Stimulated activated CD4-positive, alpha-beta T cell treated with anti-CD3 and anti-CD28 coated beads, Interleukin-2, amount 100 ng/mL, for 48 hours (primary cell): ENCODE measurements around the gene NRTN.
"Not testable (repeated sequence)": the region's sequence is repeated elsewhere in the genome, so short reads cannot be mapped to it uniquely, and the experiment has no call there.

ENCODE experiments used
- DNase-seq, 2 donors: peaks; one replicate each; pipeline ENCODE4 v3.0.0-alpha.2; 2020

The NRTN gene

DNA sequence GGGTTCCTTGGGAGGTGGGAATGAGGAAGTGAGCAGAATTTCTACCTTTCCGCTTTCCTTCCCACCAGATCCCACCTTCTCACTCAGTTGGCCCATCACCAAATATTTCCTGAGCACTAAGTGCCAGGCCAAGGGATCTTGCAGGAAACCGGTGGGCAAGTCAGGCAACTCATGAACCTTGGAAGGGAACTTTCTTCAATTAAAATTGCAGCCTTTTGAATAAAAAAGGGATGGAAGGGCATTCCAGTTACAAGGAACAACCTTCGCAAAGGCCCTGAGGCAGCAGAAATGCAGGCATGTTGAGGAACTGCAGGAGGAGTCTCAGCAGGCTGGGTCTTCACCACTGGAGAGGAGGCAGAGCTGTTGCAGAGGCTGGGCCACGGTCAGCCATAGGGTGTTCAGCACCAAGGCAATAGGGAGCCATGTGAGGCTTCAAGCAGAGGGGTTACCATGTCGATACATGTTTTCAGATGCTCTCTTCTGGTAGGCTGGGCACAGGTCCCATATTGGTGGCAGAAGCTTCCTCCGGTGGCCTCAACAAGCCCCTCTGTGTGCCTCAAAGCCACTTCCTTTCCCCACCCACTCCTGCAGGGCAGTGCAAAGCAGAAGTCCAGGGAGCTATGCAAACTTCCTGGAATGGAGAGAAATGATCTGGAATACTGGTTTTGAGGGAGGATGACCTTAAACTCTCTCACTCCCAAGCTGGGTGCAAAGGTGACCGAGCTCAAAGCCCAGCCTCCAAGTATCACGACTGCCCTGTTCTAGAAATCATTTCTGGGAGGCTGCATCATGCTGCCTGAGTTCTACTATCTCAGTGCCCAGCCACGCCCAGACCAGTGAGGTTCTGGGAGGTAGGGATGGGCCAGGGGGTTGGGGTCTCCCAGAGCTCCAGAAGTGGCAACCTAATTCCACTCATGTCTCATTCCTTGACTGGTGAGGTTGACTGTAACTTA lies 34.5 kb downstream of the NRTN start, which contains the start of gene FUT6:
FUT6 (minus strand) TSS at position 638 of the 953 bp plus-strand sequence. CDS start 7,135 bp downstream, outside the sequence.
- no peak for DNase-seq

DNA sequence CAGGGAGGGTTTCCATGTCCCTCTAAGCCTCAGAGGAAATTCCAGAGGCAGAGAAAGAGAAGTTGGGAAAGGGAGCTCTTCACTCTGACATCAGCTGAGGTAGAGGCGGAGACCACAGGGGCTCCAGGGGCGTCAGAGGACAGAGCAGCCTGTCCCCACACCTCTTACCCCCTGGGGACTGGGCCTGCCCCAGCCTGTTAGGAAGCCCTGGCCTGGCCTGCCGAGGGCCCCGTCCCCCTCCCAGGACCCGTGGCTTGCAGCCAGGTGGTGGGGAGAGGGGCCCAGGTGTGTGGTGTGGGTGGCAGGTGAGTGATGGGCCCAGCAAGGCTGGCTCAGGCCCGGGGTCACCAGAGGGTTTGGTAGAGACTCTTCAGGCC lies 36.9 kb downstream of the NRTN start:
- DNase-seq: not testable (repeated sequence)

DNA sequence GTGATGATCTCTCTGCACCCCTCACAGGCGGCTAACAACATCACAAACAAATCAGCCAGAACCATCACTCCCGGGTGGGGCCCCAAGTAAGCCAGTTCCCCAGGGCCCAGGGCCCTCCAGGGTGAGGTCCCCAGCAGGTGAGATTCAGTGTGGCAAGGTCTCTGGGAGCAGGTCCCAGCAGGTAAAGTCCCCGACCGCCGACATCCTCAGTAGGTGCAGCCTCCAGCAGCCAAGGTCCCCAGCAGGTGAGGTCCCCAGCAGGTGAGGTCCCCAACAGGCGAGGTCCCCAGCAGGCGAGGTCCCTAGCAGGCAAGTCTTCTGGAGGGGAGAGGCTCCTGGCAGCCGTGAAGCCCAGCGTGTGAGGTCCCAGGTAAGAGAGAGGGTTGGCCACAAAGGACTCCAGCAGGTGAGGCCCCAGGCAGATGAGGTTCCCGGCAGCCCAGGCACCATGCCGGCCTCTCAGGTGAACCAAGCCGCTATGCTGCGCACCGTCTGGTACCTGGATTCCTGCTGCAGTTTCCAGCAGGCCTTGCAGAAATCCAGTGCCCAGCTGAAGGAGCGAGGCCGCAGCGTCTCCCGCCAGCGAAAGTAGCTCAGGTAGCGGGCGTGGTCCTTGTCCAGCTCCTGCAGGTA lies 38.5 kb downstream of the NRTN start:
- DNase-seq: no peak

DNA sequence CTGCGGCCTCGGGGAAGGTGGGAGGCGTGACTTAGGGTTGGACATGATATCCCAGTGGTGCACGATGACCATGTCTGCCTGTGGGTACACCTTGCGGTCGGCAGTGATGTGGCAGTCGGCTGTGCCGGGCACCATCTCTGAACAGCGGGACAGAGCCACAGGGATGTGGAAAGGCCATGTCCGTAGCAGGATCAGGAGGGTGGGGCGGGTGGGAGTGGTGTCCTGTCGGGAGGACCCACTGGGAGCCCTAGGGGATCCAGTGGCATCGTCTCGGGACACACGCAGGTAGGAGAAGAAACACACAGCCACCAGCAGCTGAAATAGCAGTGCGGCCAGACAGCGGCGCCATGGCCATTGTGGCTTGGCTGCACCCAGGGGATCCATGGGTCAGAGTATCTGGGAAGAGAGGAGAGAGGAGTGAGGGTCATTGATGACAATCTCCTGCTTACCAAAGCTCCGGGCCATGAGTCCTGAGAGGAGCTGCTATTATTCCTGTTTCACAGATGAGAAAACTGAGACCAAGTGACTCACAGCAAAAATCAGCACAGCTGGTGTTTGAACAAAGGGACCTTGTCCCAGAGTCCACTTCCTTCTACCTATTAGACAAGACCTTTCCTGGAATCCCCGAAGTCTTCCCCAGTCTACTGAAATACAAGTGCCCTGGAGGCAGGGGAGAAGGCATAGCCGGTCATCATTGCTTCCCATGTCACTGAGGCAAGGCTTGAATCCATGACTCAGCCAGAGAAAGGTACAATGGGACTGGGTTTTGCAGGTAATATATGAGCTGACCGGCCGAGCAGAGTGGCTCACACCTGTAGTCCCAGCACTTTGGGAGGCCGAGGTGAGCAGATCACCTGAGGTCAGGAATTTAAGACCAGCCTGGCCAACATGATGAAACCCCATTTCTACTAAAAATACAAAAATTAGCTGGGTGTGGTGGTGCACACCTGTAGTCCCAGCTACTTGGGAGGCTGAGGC lies 39.9 kb downstream of the NRTN start:
- no peak for DNase-seq

- not testable (repeated sequence) for DNase-seq
Measured at GRCh38 chr19:5847846-5848245, 43.0 kb downstream of the NRTN start.

DNA sequence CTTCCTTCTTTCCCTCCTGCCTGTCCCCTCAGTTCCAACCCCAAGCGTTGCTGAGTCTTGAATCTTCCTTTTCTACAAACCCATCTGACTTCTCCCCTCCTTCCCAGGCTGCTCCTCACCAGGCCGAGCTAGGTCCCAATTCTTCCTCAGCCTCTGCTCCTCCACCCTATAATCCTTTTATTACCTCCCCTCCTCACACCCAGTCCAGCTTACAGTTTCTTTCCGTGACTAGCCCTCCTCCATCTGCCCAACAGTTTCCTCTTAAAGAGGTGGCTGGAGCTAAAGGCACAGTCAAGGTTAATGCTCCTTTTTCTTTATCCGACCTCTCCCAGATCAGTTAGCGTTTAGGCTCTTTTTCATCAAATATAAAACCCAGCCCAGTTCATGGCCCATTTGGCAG lies 43.8 kb downstream of the NRTN start:
- not testable (repeated sequence) for DNase-seq

- DNase-seq: no peak
Measured at GRCh38 chr19:5850189-5850588, 45.3 kb downstream of the NRTN start.

DNA sequence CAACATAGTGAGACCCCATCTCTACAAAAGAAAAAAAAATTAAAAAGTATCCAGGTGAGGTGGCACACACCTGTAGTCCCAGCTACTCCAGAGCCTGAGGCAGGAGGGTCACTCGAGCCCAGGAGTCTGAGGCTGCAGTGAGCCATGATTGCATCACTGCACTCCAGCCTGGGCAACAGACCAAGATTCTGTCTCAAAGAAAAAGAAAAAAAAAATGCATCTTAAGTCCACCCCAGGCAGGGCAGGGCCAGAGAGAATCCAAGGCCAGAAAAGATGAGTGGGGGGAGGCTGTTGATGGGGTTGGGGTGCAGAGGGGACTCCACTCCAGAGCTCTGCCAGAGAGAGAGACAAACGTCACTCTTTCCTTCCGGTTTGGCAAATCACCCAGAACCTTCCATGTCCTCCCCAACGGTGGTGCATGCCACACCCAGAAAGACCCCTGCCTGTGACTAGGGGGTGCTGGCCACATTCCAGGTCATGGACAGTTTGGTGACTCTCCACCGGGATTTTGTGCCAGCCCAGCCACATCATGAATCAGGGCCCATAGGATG lies 46.0 kb downstream of the NRTN start:
- DNase-seq: no peak

DNA sequence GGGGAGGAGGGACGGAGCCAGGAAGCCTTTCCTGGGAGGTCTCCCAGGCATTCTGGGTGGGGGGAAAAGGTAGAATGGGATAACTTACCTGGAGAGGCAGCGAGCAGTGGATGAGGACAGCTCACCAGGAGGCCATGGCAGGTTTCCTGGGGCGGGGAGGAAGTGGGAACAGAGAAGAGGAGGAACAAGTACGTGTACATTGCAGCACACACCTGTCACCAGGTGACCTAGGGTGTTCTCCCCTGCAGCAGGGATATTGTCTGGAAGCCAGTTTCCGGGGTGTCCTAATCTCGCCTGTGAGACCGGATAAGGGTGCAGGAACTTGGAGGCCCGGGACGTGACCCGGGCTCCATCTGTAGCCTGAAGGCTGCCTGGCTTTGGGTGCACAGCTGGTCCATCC lies 46.4 kb downstream of the NRTN start, which contains the start of gene FUT3:
FUT3 (minus strand) TSS at position 148 of the 400 bp plus-strand sequence.
- no peak for DNase-seq

DNA sequence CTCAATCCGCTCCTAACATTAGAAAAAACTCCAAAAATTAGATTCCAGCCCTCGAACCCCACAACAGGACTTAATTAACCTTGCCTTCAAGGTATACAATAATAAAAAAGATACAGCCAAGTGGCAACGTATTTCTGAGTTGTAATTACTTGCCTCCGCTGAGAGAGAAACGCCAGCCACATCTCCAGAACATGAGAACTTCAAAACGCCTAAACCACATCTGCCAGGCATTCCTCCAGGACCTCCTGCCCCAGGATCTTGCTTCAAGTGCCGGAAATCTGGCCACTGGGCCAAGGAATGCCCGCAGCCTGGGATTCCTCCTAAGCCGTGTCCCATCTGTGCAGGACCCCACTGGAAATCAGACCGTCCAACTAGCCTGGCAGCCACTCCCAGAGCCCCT lies 49.3 kb downstream of the NRTN start:
- DNase-seq: not testable (repeated sequence)

- DNase-seq: not testable (repeated sequence)
Measured at GRCh38 chr19:5855151-5855550, 50.3 kb downstream of the NRTN start.

- no peak for DNase-seq
Measured at GRCh38 chr19:5857203-5858081, 52.6 kb downstream of the NRTN start.

GRCh38 chr19:5863030-5863665 lies 58.3 kb downstream of the NRTN start:
- no peak for DNase-seq

DNA sequence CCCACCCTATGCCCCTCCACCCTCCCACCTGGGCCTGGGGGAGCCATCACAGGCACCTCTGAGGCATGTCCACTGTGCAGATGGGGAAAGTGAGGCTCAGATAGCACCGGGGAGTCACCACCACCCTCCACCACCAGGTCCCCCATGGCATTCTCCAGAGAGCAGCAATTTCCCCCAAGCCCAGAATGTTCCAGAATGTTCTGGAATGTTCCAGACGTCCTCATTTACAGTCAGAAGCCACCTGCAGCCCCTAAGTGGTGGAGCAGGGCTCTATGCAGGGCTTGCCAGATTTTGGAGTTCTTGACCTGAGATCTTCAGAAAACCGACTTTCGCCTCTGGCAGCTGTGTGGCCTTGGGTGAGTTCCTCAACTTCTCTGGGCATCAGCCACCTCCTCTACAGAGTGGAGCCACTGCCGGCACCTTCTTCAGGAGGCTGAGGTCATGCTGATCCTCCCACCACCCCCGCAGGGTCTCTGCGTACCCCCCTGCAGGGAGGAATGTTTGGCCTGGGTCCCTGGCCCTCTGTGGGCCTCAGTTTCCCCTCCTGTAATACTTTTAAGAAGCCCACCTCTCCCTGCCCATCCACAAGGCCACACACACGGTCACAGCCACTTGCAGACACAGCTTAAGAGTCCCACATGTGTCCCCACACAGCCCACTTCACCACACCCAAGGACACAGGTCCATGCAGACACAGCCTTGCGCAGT lies 59.3 kb downstream of the NRTN start:
- no peak for DNase-seq

DNA sequence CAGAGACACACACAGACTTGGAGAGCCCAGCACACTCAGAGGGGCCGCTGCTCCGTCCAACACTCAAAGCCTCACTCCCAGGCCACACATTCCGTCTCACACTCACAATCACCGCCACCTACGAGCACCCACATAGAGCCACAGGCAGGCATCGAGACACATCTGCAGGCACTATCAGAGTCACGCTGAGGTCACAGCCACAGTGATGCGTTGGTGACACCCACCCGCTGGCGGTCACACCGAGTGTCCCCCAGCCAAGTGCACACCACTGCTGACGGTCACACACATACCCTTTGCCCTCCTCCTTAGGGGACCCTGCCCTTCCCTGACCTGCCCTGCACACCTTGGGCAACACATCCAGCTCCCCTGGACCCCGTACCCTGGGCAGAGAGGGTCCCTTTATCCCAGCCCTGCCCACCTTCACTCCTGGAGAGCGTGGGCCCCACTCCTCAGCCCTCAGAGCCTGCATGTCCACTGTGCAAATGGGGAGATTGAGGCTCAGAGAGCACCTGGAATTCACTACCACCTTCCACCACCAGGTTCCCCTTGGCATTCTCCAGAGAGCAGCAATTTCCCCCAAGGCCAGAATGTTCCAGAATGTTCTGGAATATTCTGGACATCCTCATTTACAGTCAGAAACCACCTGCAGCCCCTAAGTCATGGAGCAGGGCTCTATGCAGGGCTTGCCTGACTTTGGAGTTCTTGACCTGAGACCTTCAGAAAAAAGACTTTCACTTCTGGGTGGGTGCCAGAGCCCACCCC lies 60.0 kb downstream of the NRTN start:
- no peak for DNase-seq

DNA sequence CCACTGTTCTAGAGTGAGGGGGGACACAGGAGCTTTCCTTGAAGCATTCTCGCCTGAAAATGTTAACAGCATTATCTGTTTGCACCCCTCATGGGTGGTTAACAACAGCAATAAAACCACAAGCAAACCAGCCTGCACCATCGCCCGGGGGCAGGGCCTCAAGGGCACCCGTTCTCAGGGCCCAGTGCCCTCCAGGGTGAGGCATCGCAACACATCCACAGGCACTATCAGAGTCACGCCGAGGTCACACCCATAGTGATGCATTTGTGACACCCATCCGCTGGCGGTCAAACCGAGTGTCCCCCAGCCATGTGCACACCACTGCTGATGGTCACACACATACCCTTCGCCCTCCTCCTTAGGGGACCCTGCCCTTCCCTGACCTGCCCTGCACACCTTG lies 60.9 kb downstream of the NRTN start:
- no peak for DNase-seq

DNA sequence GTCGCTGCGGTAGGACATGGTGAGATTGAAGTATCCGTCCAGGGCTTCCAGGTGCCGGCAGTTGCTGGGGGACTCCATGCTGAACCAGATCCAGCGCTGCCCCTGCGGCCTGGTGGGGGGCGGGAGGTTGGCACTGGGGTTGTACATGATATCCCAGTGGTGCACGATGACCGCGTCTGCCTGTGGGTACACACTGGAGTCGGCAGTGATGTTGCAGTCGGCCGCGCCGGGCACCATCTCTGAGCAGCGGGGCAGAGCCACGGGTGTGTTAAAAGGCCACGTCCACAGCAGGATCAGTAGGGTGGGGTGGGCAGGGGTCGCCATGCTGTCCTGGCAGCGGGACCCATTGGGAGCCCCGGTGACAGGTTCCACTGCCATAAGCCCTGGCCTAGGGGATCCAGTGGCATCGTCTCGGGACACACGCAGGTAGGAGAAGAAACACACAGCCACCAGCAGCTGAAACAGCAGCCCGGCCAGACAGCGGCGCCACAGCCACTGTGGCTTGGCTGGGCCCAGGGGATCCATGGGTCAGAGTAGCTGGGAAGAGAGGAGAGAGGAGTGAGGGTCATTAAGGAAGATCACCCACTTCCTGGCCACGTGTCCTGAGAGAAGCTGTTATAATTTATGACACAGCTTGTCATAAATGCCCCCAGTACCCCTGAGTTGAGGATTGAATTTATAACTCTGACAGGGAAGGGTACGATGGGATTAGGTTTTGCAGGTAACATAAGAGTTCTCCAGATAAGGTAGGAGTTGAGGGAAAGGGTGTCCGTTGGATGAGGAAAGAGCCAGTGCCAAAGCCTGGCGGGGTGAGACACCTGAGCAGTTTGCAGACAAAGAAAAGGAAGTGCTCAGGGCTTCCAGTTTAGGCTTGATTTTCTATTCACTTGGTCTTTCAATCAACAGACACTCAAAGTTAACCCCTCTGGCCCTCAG lies 62.6 kb downstream of the NRTN start:
- no peak for DNase-seq

- DNase-seq: no peak
Measured at GRCh38 chr19:5870986-5871394, 66.1 kb downstream of the NRTN start.
